Activated CD8-positive, alpha-beta T cell treated with anti-CD3 and anti-CD28 coated beads, Interleukin-2, amount 10 ng/mL, durations not matched to agents 7 days and 5 days (primary cell): ENCODE results near the gene DDRGK1. TPM values are rescaled to one million over a fixed set of nuclear protein-coding genes. Genes with fewer than 3 reads are reported as not detected.

Source experiments
- ATAC-seq: fragments of 150-1000 bp; cut with Tn5 transposase; one replicate; pipeline ENCODE4 v1.10.0; 2021; ENCODE audit warnings: moderate library complexity
- CTCF ChIA-PET: fragments of 350-600 bp; sonication (Branson Sonifier 250); formaldehyde crosslinking; loops from one replicate; lab custom pipeline; 2021; ENCODE audit warnings: antibody characterized with exemption; lab: Charles Lee
- POLR2A ChIA-PET: fragments of 350-600 bp; sonication (Branson Sonifier 250); formaldehyde crosslinking; loops from one replicate; lab custom pipeline; 2021; ENCODE audit warnings: antibody characterized with exemption; lab: Charles Lee
- DNase-seq: peaks from one replicate; pipeline ENCODE4 v3.0.0-alpha.2; 2020
- H3K27ac Mint-ChIP-seq: one replicate; pipeline ENCODE4 v1.8.0; 2021; ENCODE audit warnings: mild to moderate bottlenecking, mixed read lengths
- H3K27me3 Mint-ChIP-seq: one replicate; pipeline ENCODE4 v1.8.0; 2021; ENCODE audit warnings: low read depth, mixed read lengths
- H3K36me3 Mint-ChIP-seq: one replicate; pipeline ENCODE4 v1.8.0; 2021; ENCODE audit warnings: low read depth, mixed read lengths
- H3K4me1 Mint-ChIP-seq: one replicate; pipeline ENCODE4 v1.8.0; 2021; ENCODE audit warnings: low read depth, mixed read lengths
- H3K4me3 Mint-ChIP-seq: one replicate; pipeline ENCODE4 v1.8.0; 2021; ENCODE audit warnings: mild to moderate bottlenecking, mixed read lengths
- H3K9me3 Mint-ChIP-seq: one replicate; pipeline ENCODE4 v1.8.0; 2022; ENCODE audit warnings: mixed read lengths; ENCODE audit not compliant: insufficient read depth
- total RNA-seq, 2 experiments: library from RNA; stranded (reverse); gene quantifications; one replicate each; pipeline ENCODE4 v1.2.3, GENCODE V29; 2021

Gene DDRGK1
- total RNA-seq, 2 experiments from 2014 or later, result 49.0 to 54.4 TPM

DNA sequence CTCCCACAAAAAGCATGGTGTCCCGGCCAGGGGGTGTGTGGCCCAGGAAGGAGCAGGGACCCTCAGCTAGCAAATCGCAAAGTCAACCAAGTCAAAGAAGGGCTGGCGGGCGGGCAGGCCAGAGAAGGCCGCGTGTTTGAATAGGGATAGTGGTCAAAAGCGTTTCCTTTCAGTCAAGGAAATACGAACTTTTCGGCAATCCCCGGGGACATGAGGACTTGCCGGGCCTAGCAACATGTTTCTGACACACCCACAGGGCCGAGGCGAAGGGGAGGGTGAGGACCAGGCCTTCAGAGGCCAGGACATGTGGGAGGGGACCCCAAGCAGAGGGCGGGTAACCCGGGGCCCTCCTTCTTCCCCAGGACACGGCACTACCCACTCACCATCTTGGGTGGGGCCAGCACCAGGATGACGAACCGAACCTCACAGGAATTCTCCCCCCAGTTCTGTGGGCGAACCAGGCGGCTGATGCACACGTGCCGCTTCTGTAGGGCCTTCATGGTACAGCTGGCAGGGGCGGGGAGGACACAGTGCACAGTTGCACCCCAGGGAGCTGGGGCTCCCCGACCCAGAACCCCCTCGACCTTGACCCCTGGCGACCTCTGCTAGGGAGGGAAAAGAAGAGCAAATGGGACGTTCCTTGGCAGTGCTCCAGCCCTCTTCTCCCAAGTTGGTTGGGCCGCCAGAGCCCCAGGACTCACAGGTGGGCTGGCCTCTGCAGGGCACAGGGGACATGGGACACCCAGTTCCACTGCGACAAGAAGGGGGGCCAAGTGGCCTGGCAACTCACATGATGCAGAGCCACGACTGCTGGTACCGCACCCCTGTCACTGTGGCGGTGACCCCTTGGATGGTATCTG is 28.9 kb upstream of the DDRGK1 start:
- H3K9me3 Mint-ChIP-seq, result no peaks in the 10 kb centered on the region
- H3K4me3 Mint-ChIP-seq, result no peak overlapping the region
- no peaks in the 10 kb centered on the region for H3K36me3 Mint-ChIP-seq
- H3K27me3 Mint-ChIP-seq, result peaks cover 18% of the 10 kb centered on the region
- DNase-seq, result no peak
- no peaks in the 10 kb centered on the region for H3K4me1 Mint-ChIP-seq
- POLR2A ChIA-PET, result interaction anchor here (1.2 kb wide), 1 partner anchor 10 kb away, joined by 4 read pairs; no protein-coding TSS in a partner anchor
- H3K27ac Mint-ChIP-seq, result no peak overlapping the region
- ATAC-seq, result no peak
- CTCF ChIA-PET, result no interaction called here

DNA sequence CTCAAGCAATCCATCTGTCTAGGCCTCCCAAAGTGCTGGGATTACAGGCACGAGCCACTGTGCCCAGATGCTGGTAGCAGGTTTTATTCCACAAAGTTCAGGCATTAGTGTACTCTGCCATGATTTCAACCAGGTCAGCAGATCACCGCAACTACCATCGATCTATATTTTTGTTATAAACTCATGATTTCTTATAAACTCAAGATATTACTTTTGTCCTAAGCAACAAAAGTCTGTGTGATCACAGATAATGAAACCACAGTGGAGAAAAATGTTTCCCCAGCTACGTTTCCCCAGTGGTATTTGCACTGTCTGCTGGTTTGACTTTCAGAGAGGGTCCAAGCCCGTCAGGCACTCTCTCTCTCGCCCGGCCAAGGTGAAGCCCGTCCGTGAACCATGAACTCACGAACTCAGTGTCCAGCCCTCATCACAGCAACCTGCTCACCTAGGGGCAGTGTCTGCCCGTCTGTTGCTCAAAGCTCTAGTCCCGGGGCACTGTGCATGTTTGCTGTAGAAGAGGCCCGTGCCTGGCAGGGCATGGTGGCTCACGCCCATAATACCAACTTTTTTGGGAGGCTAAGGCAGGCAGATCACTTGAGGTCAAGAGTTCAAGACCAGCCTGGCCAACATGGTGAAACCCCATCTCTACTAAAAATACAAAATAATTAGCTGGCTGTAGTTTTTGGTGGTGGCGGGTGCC is 27.6 kb upstream of the DDRGK1 start:
- ATAC-seq, result no peak
- CTCF ChIA-PET, result interaction anchor here (0.8 kb wide), 1 partner anchor 13 kb away, joined by 4 read pairs; no protein-coding TSS in a partner anchor
- no peaks in the 10 kb centered on the region for H3K36me3 Mint-ChIP-seq

DNA sequence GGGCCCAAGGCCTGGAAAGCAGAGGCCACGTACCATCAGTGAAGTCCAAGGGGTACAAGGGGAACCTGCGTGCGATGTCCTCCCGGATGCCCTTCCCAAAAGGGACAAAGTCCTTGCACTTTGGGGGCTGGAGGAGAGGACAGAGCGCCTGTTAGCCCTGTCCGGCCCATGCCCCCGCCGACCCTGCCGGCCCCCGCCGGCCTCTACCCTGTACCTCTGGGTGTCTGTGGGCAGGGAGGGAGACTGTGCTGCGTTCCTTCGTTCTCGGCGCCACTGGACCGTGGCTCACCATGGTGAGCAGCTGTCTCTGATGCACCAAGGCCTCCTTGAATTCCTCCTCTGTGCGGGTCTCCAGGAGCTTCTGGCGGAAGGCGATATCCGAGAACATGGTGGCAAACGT is 26.6 kb upstream of the DDRGK1 start:
- Mint-ChIP-seq H3K27me3 (no peaks in the 10 kb centered on the region), H3K27ac (no peak overlapping the region), H3K9me3 (no peaks in the 10 kb centered on the region), H3K36me3 (no peaks in the 10 kb centered on the region), H3K4me1 (no peaks in the 10 kb centered on the region), H3K4me3 (no peak overlapping the region)
- ChIA-PET CTCF (no interaction called here), POLR2A (no interaction called here)
- DNase-seq (no peak), ATAC-seq (no peak)

More for the DNA sequence above, 27.6 kb upstream of the DDRGK1 start:
- no peak for DNase-seq
- POLR2A ChIA-PET, result interaction anchor here (1.2 kb wide), 1 partner anchor 9 kb away, joined by 4 read pairs; no protein-coding TSS in a partner anchor
- H3K4me1 Mint-ChIP-seq, result no peaks in the 10 kb centered on the region
- H3K9me3 Mint-ChIP-seq, result no peaks in the 10 kb centered on the region
- peaks cover 8% of the 10 kb centered on the region for H3K27me3 Mint-ChIP-seq
- H3K27ac Mint-ChIP-seq, result no peak overlapping the region
- H3K4me3 Mint-ChIP-seq, result no peak overlapping the region

DNA sequence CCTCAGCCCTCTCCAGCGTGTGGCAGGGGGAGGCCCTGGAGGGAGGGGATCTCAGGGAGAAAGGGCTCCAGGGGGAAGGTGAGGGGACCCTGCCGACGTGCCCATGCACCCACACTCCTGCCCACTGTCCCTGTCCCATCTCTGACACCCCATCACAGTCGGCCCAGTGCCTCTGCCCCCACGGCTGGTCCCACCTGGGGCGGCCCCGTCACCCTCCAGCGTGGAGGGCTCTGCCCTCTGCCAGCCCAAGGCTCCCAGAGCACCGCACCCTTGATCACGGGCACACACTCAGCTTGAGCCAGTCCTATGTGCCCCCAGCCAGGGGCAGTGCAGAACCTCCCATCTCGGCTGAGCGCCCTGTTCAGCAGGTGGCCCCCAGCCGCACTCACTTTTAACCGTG is 25.3 kb upstream of the DDRGK1 start:
- H3K27ac Mint-ChIP-seq, result no peak overlapping the region
- no peak for ATAC-seq
- ChIA-PET CTCF (no interaction called here), POLR2A (no interaction called here)
- DNase-seq, result no peak
- no peaks in the 10 kb centered on the region for H3K4me1 Mint-ChIP-seq
- no peaks in the 10 kb centered on the region for H3K9me3 Mint-ChIP-seq
- no peaks in the 10 kb centered on the region for H3K27me3 Mint-ChIP-seq
- H3K36me3 Mint-ChIP-seq, result no peaks in the 10 kb centered on the region
- no peak overlapping the region for H3K4me3 Mint-ChIP-seq

DNA sequence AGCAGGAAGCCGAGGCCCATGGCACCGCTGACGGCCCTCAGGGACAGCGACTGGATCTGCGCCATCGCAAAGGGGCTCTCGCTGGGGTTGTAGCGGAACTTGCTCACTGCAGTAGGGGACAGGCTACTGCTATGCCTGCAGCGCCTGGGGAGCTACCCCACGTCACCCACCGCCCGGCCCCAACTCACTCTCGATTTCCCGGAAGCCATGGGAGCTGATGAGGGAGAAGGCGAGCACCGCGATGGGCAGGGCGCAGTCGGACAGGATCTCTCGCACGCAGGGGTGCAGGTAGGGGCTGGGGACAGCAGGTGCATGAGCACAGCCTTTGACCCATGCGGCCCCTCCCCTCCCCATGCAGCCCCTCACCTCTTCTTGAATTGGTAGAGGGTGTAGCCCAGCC is 24.7 kb upstream of the DDRGK1 start:
- no peak for ATAC-seq
- H3K27ac Mint-ChIP-seq, result no peak overlapping the region
- no peaks in the 10 kb centered on the region for H3K4me1 Mint-ChIP-seq
- no peaks in the 10 kb centered on the region for H3K9me3 Mint-ChIP-seq
- DNase-seq, result no peak
- ChIA-PET POLR2A (no interaction called here), CTCF (no interaction called here)
- no peak overlapping the region for H3K4me3 Mint-ChIP-seq
- H3K27me3 Mint-ChIP-seq, result no peaks in the 10 kb centered on the region
- no peaks in the 10 kb centered on the region for H3K36me3 Mint-ChIP-seq

DNA sequence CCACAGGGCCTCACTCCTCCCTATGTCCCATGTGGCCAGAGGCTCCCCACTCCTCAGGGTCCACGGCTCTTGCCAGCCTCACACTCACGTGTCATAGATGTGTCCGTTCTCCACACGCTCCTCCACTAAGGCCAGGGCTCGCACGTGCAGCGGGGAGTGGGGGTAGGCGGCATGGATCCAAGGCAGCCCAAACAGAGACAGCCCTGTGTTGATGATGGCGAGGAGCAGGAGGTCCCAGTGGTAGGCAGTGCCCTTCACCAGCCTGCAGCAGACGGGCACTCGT is 24.2 kb upstream of the DDRGK1 start:
- Mint-ChIP-seq H3K27ac (no peak overlapping the region), H3K4me3 (no peak overlapping the region), H3K27me3 (no peaks in the 10 kb centered on the region), H3K36me3 (peaks cover 3% of the 10 kb centered on the region), H3K4me1 (no peaks in the 10 kb centered on the region), H3K9me3 (no peaks in the 10 kb centered on the region)
- ChIA-PET POLR2A (no interaction called here), CTCF (no interaction called here)
- ATAC-seq (no peak), DNase-seq (no peak)

DNA sequence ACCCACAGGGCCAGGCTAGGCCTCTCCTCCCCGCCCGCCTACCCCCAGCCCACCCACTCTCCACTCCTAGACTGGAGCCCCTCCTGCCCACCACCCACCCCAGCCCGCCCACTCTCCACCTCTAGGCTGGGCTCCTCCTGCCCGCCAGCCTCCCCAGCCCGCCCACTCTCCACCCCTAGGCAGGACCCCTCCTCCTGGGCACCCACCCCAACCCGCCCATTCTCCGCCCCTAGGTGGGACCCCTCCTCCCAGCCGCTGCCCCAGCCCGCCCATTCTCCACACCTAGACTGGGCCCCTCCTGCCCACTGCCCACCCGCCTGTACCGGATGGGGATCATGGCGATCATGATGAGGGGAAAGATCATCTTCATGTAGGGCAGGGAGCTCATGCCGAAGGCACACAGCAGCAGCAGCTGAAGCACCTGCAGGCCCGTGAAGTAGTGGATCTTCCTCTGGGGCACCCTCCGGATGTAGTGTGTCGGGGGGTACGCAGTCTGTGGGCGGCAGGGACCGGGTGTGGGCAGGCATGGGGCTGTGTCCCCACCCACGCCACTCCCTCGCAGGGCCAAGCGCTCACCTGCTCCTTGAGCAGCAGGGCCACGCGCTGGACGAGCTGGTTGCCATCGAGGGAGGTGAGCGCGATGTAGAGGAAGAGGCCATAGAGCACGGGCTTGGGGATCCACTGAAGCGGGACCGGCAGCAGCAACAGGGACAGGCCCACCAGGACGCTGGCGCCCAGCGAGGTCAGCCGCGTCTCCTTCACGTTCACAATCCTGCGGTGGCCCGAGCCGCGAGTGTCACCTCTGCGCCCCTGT is 23.7 kb upstream of the DDRGK1 start:
- H3K27me3 Mint-ChIP-seq, result no peaks in the 10 kb centered on the region
- peaks cover 6% of the 10 kb centered on the region for H3K36me3 Mint-ChIP-seq
- ATAC-seq, result no peak
- DNase-seq, result no peak
- no peak overlapping the region for H3K27ac Mint-ChIP-seq
- peaks cover 5% of the 10 kb centered on the region for H3K4me1 Mint-ChIP-seq
- no peaks in the 10 kb centered on the region for H3K9me3 Mint-ChIP-seq
- ChIA-PET POLR2A (no interaction called here), CTCF (interaction anchor here (0.7 kb wide), 1 partner anchor 19 kb away, joined by 3 read pairs; no protein-coding TSS in a partner anchor)
- H3K4me3 Mint-ChIP-seq, result no peak overlapping the region

DNA sequence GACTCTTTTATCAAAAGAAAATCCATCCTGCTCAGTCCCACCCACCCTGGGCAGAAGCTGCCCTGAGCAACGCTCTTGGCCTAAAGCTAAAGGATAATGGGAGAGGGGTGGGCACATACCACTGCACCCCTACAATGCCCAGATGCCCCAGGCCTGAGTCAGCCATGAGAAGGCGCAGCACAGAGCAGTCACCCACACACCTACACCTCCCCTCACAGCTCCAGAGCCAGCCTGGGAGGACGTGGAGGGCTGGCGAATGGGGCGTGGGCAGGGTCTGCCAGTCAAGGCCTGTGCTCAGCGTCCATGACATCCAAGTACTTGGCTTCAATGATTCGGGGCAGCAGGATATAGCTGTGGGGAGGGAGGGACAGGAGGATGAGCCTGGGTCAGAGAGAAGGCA is 23.0 kb upstream of the DDRGK1 start:
- Mint-ChIP-seq H3K27me3 (no peaks in the 10 kb centered on the region), H3K9me3 (no peaks in the 10 kb centered on the region), H3K36me3 (peaks cover 7% of the 10 kb centered on the region), H3K4me1 (peaks cover 12% of the 10 kb centered on the region), H3K4me3 (no peak overlapping the region), H3K27ac (no peak overlapping the region)
- CTCF ChIA-PET, result interaction anchor here (0.7 kb wide), 1 partner anchor 19 kb away, joined by 3 read pairs; no protein-coding TSS in a partner anchor
- DNase-seq (no peak), ATAC-seq (no peak)
- POLR2A ChIA-PET, result no interaction called here

DNA sequence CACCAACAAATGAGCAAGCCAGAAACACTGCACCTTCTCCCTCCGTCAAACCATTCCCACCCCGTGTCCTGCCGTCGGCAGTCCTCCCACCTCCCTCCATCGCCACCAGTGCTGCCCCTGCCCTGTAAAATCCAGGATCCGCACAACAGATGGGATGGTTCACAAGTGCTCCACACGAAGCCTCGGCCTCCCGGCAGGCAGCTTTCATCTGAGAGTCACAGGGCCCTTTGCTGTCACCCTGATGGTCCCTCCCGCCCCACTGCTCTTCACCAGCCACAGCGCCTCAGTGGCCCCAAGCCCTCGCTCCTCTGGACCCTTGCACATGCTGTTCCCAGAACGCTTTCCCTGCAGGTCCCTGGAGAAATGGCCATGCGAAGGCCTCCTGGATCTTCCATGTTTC is 22.4 kb upstream of the DDRGK1 start:
- no peak for ATAC-seq
- Mint-ChIP-seq H3K4me3 (no peak overlapping the region), H3K9me3 (no peaks in the 10 kb centered on the region), H3K27ac (no peak overlapping the region), H3K27me3 (no peaks in the 10 kb centered on the region), H3K36me3 (peaks cover 7% of the 10 kb centered on the region), H3K4me1 (peaks cover 16% of the 10 kb centered on the region)
- DNase-seq, result no peak
- ChIA-PET POLR2A (no interaction called here), CTCF (no interaction called here)

DNA sequence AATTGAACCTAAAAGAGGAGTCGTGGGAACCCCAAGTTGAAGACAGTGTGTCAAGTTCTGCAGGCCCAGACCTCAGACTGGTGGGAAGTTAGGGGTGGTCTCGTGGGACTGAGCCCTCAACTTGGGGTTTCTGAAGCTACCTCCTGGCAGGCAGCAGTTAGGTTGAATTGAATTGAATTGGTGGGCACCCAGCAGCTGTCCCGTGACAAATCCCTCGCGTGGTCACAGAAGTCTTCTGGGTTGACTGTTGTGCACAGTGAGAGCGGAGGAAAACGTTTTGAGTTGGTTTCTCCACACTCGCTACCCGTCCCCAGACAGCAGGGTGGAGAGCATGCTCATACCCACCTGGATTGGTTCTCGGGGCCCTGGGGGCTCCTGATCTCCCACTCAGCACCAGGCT is 21.6 kb upstream of the DDRGK1 start:
- Mint-ChIP-seq H3K27me3 (no peaks in the 10 kb centered on the region), H3K4me3 (no peak overlapping the region), H3K27ac (no peak overlapping the region), H3K9me3 (no peaks in the 10 kb centered on the region), H3K36me3 (peaks cover 15% of the 10 kb centered on the region), H3K4me1 (peaks cover 16% of the 10 kb centered on the region)
- DNase-seq (no peak), ATAC-seq (no peak)
- POLR2A ChIA-PET, result no interaction called here
- CTCF ChIA-PET, result no interaction called here

DNA sequence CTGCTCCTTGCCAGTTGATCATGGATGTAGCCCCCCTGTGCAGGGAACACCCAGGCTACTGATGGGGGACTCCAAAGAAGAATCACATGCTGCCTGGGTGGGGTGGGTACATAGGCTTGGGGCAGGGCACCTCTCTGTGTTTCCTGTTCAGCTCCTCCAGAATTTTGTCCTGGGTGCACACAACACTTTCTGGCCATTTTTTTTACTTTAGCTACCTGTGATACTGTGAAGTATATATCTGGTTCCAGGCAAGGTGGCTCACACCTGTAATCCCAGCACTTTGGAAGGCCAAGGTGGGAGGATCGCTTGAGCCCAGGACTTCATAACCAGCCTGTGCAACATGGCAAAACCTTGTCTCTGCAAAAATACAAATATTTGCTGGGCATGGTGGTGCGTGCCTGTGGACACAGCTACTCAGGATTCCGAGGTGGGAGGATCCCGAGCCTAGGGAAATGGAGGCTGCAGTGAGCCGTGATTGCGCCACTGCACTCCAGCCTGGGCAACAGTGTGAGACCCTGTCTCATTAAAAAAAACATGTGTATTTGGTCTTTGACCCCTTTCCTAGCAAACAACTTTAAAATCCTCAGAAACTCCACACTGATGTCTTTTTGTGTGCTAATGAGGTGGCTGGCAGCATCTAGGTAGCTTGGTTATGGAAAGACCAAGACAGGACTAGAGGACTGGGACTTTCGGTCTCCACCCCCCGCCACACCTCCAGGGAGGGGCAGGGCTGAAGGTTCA is 20.4 kb upstream of the DDRGK1 start:
- peaks cover 26% of the 10 kb centered on the region for H3K36me3 Mint-ChIP-seq
- H3K4me1 Mint-ChIP-seq, result peaks cover 18% of the 10 kb centered on the region
- CTCF ChIA-PET, result no interaction called here
- H3K9me3 Mint-ChIP-seq, result no peaks in the 10 kb centered on the region
- DNase-seq (no peak), ATAC-seq (no peak)
- POLR2A ChIA-PET, result no interaction called here
- no peak overlapping the region for H3K4me3 Mint-ChIP-seq
- no peaks in the 10 kb centered on the region for H3K27me3 Mint-ChIP-seq
- no peak overlapping the region for H3K27ac Mint-ChIP-seq
